ENCODE results near the gene IDH3G.
A peak's percentile ranks its signal among the peaks of the same experiment; 100 is the strongest.

Gene IDH3G

DNA sequence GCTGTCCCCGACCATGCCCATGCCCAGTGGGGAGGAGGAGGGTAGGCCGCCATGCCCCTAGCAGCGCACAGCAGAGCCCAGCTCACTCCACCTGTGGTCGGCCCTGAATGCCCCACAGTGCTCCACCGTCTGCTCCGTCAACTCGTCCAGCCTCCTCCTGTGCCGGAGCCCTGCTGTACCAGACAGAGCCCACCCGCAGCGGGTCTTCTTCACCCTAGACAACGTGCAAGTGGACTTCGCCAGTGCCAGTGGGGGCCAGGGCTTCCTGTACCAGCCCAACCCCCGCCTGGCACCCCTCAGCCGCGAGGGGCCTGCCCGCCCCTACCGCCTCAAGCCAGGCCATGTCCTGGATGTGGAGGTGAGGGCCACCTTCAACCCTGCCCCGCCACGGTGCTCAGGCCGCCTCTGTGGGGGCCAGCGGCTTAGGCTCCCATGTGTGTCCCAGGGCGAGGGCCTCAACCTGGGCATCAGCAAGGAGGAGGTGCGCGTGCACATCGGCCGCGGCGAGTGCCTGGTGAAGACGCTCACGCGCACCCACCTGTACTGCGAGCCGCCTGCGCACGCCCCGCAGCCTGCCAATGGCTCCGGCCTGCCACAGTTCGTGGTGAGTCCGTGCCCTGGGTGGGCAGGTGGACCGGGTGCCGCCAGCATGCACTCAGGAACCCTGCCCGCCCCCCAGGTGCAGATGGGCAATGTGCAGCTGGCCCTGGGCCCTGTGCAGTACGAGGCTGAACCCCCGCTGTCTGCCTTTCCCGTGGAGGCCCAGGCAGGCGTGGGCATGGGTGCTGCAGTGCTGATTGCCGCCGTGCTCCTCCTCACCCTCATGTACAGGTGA lies 20.2 kb downstream of the IDH3G start:
- DNase-seq (ENCODE audit: low spot score), result no peak

GRCh38 chrX:153773218-153773611 lies 21.0 kb downstream of the IDH3G start:
- no peak for DNase-seq (ENCODE audit: low spot score)

DNA sequence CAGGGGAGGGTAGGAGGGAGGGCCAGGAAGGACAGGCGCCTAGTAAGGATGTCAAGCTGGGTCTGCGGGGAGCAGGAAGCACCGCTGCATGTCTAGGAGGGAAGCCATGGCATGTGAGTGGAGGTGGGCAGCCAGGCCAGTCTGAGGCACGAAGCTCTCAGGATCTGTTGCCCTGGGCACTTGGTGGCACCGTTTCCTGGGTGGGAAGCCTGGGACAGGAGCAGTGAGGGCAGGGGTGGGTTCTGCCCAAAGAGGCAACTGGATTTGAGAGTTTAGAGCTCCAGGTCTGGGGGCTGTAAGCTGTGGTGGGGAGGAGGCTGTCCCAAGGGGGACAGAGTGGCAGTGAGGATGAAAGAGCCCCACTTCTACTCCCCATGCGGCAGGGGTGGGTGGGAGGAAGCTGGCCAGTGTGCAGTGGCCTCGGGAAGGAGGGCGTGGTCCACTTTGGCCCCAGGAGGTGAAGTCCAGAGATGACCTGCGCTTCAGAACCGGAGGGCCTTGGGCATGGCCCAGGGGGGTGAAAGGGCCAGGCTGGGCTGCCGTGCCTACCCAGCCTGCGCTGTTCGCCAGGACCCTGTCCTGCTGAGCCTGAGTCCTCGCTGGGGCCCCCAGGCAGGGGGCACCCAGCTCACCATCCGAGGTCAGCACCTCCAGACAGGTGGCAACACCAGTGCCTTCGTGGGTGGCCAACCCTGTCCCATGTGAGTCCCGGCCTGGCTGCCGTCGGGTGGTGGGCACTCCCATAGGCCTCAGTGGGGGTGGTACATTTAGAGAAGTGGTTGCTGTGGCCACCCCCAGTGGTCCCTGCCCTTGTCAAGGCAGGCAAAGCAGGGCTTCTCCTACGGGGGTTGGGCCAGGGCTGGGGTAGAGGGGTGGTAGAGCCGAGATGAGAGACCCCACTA lies 21.6 kb downstream of the IDH3G start:
- DNase-seq (ENCODE audit: low spot score), result no peak

DNA sequence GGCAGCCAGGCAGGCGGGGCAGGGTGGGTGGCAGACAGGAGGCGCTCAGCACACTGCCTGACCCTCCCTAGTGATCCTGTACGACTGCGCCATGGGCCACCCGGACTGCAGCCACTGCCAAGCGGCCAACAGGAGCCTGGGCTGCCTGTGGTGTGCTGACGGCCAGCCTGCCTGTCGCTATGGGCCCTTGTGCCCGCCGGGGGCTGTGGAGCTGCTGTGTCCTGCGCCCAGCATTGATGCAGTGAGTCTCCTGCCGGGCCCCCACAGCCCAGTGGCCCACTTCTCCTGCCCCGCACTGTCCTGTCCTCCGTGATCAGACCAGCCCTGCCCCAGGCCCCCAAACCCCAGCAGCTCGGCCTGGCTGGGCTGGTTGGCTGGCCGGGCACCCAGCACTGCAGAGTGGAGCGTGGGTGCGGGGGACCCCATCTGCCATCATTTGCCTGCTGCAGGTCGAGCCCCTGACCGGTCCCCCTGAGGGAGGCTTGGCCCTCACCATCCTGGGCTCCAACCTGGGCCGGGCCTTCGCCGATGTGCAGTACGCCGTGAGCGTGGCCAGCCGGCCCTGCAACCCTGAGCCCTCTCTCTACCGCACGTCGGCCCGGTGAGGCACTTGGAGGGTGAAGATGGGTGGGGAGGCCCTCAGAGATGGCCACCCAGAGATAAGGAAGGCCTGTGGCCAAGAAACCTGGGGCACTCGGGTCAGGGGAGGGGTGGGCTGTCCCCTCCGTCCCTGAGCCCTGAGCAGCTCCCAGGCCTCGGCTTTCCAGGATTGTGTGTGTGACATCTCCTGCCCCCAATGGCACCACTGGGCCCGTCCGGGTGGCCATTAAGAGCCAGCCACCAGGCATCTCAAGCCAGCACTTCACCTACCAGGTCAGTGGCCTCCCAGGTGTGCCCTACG lies 22.5 kb downstream of the IDH3G start:
- no peak for DNase-seq (ENCODE audit: low spot score)

DNA sequence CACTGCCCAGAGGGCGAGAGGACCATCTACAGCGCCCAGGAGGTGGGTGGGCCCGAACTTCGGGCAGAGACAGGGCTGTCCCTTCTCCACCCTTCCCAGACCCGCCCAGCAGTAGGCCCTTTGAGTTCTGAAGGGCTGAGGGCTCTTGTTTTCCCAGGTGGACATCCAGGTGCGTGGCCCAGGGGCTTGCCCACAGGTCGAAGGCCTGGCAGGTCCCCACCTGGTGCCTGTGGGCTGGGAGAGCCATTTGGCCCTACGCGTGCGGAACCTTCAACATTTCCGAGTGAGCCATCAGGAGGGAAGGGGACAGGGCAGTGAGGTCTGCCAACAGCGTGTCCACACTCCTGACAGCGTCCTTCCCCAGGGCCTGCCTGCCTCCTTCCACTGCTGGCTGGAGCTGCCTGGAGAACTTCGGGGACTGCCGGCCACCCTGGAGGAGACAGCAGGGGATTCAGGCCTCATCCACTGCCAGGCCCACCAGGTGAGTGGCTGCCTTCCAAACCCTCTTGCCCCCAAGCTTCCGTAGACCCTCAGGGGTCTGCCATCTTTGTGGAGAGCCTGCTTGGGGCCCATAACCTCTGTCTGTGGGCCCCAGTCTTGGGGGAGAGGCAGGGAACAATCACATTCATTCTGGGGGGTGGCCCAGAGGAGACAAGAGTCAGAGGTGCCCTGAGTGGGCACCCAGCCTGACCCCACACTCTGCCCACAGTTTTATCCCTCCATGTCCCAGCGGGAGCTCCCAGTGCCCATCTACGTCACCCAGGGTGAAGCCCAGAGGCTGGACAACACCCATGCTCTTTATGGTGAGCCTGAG lies 23.4 kb downstream of the IDH3G start:
- DNase-seq (ENCODE audit: low spot score), result no peak

GRCh38 chrX:153769865-153770600 lies 24.1 kb downstream of the IDH3G start:
- no peak for DNase-seq (ENCODE audit: low spot score)

- DNase-seq (ENCODE audit: low spot score), result no peak
These were observed 24.9 kb downstream of the IDH3G start for GRCh38 chrX:153769158-153769864.

GRCh38 chrX:153768311-153769157 lies 25.6 kb downstream of the IDH3G start:
- DNase-seq (ENCODE audit: low spot score), result no peak

DNA sequence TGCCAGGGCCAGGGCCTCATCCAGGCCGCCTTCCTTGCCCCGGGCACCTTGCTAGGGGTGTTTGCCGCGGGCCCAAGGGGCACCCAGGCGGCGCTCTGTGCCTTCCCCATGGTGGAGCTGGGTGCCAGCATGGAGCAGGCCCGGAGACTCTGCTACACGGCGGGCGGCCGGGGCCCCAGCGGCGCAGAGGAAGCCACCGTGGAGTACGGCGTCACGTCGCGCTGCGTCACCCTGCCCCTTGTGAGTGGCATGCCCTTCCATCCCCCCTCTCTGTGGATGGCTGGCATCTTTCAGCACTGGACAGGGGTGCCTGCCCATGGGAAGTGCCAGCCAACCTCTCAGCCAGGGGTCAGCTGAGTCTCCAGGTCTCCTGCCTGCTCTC lies 26.5 kb downstream of the IDH3G start:
- DNase-seq (ENCODE audit: low spot score), result no peak

DNA sequence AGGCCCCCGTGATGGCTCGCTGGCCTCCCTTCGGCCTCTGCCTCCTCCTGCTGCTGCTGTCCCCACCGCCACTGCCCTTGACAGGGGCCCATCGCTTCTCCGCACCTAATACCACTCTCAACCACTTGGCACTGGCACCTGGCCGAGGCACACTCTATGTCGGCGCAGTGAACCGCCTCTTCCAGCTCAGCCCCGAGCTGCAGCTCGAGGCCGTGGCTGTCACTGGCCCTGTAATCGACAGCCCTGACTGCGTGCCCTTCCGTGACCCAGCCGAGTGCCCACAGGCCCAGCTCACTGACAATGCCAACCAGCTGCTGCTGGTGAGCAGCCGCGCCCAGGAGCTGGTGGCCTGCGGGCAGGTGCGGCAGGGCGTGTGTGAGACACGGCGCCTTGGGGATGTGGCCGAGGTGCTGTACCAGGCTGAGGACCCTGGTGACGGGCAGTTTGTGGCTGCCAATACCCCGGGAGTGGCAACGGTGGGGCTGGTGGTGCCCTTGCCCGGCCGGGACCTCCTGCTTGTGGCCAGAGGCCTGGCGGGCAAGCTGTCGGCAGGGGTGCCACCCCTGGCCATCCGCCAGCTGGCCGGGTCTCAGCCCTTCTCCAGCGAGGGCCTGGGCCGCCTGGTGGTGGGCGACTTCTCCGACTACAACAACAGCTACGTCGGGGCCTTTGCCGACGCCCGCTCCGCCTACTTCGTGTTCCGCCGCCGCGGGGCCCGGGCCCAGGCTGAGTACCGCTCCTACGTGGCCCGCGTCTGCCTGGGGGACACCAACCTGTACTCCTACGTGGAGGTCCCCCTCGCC lies 27.1 kb downstream of the IDH3G start:
- DNase-seq (ENCODE audit: low spot score), result no peak

GRCh38 chrX:153766098-153766817 lies 27.9 kb downstream of the IDH3G start:
- DNase-seq (ENCODE audit: low spot score), result peak; percentile 7

DNA sequence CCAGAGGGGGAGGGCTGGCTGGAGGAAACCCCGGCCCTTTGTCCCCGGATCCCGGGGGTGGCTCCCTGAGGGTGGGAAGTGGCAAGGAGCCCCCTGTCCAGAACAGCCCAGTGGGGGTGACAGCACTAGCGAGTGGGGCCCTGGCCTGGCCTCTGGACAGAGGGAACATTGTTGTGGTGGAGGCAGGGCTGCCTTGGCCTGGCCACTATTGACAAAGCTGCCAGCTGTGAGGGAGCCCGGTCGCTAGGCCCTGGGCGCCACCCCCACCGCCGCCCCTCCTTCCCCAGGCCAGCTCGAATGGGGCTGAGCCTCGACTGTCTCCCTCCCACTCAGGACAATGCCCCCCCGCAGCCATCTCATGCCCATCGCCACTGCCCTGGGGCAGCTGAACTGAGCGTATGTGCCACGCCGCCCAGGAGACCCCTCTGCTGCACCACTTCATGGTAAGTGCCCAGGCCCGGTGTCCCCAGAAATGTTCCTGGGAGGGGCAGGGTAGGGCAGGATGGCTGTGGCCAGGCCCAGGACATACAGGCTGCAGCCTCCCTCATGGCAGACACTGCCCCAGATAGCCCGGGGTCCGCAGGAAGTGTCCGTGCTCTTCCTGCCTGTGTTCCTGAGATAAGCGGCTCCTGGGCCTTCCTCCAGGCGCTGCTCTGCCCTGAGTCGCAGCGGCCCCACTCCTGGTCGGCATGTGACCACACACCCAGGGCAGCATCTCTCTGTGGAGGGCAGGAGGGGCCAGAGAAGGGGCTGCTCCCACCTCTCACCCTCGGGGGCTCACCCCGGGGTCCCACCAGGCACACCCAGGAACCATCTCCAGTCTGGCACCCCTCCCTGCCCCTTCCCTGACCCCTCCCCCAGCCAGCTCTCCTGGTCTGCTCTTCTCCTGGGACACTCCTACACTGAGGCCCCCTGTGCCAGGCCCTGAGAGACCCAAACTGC lies 28.8 kb downstream of the IDH3G start:
- no peak for DNase-seq (ENCODE audit: low spot score)

DNA sequence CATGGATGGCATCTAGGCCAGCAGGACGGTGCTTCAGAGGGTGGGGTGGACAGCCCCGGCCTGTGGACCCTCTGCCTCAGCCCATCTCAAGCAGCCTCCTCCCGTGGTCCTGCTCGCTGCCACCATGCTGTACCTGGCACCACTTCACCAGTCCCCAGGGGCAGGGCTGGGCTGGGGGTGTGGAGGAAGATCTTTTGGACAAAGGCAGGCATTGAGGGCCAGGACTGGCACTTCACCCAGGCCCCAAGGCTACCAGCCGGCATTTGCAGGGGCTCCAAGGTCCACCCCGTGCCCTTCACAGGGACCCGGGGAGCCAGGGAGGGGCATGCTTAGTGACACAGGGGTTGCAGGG lies 29.4 kb downstream of the IDH3G start:
- no peak for DNase-seq (ENCODE audit: low spot score)

DNA sequence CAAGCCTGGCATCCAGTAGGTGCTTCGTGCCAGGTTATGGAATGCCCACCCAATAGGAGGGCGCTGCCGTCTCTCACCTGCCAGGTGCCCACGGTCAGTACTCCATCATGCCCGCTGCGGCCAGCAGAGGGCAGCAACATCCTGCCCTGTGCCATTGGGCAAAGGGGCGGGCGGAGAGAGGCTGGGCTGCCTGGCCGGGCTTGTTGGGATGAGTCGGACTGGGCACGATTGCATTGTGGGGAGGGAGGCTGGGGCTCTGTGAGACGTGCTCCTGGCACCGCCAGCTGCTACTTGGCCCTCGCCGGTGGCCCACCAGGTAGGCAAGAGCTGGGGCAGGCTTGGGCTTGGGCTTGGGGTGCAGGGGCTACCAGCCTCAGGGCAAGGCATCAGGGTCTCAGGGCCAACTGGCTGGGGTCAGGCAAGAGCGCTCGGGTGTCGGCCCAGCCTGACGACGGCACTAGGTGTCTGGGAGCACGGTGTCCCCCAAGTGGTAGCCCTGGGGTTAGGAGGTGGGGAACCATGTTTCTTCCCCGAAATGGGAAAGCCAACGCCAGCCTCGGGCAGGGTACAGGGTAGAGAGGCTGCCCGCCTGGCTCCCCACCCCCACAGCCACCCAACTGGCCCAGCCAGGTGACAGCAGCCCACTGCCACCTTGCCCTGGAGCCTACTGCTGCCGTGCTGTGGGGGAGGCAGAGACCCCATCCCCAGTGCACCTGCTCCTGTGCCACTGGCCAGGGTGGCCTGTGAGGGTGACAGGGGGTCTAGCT lies 30.0 kb downstream of the IDH3G start, which contains the start of gene PLXNB3:
Gene PLXNB3, plus strand, starts transcription at position 261 of the 767 bp plus-strand sequence. CDS start 1,287 bp downstream, outside the sequence.
- DNase-seq (ENCODE audit: low spot score), result peak; percentile 75

- DNase-seq (ENCODE audit: low spot score), result no peak
These were observed 30.8 kb downstream of the IDH3G start for GRCh38 chrX:153763298-153763932.

All from CD4-positive, alpha-beta T cell treated with Interleukin-2 at 100 ng/mL for 4 hours (primary cell).